ENCODE data around the gene SEC14L3.

DNA sequence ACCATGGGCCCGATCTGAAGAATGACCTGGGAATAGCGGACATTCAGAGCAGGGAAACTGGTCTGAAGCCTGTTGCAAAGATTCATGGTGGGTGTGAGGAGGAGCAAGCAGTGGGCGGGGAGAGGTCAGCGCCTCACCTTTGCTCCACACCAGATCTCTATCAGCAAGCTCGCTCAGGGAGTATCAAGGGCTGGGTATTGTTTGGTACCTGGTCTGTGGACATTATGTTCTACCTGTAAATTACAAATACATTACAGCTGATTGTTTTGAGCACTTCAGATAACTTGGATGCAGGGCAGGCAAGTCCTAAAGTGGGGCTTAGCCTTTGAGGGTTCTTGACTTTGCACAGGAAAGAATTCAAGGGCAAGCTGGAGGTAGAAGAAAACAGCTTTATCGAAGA lies 44.5 kb upstream of the SEC14L3 start:
- TF ChIP-seq YY1 (IDR thresholded peaks at IDR 0.05; ENCODE audit: insufficient read depth, insufficient read length) (no peak), ZNF274 (IDR thresholded peaks at IDR 0.05; ENCODE audit: low read depth, low read length) (no peak), SUZ12 (IDR thresholded peaks at IDR 0.05; ENCODE audit: extremely low read depth, insufficient read depth, insufficient read length) (no peak)
